ENCODE data around the gene GRIPAP1.

DNA sequence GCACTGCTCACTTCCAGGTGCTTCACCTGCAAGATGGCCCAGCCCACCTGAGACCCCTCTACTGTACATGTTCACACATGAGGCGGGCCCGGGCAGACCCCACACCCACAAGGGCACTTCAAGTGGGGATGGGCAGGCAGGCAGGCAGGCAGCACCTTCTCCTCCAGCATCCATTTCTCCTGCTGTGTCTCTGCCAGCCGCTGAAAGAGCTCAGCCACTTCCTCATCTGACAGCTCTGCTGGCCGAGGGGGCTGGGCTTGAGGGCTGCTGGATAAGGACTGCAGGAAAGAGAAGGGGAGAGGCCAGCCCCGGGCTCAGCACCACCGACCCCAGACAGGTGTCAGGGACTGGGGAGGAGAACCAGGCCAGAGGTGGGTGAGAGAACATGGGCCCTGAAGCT, 26.0 kb downstream of the GRIPAP1 start:
- no peak for TF ChIP-seq BHLHE40 (IDR thresholded peaks at IDR 0.05; ENCODE audit: borderline replicate concordance)
- no peak for TF ChIP-seq SP1 (IDR thresholded peaks at IDR 0.05)
- TF ChIP-seq FOXM1 (IDR thresholded peaks at IDR 0.05; ENCODE audit: borderline replicate concordance), result no peak
- no peak for TF ChIP-seq LEF1 (IDR thresholded peaks at IDR 0.05; ENCODE audit: borderline replicate concordance)
- no peak for TF ChIP-seq NFRKB (IDR thresholded peaks at IDR 0.05)
- no peak for TF ChIP-seq SUZ12 (IDR thresholded peaks at IDR 0.05)
- no peak for TF ChIP-seq FOXA1 (IDR thresholded peaks at IDR 0.05)
- TF ChIP-seq ZNF384 (IDR thresholded peaks at IDR 0.05), result no peak
- no peak for TF ChIP-seq ARNT (IDR thresholded peaks at IDR 0.05)
- no peak for TF ChIP-seq FOXK2 (IDR thresholded peaks at IDR 0.05)

All from HEK293T (cell line).